Heart right ventricle (tissue), 16 donors: Measurements from ENCODE around the gene TXN2. TPM values are rescaled to one million over a fixed set of nuclear protein-coding genes. Genes with fewer than 3 reads are reported as not detected.
A peak's percentile ranks its signal among the peaks of the same experiment; 100 is the strongest.

Experiments
- ATAC-seq, 8 donors: fragments of 200-7000 bp; cut with Tn5 transposase; one replicate each; pipeline ENCODE4 v1.9.1; 2020; ENCODE audit warnings: mild to moderate bottlenecking in 8 of 8, moderate library complexity in 8 of 8, moderate number of reproducible peaks in 1 of 8
- DNase-seq, 2 donors: peaks; one replicate each; pipeline ENCODE4 v3.0.0-alpha.2; 2020
- H3K27ac ChIP-seq, 10 donors: fragments of 200-600 bp; sonication (generic) in 2 of 10; one replicate each; pipeline versions ENCODE4 v1.5.0 to v1.8.0; 2020 to 2022; ENCODE audit warnings: mild to moderate bottlenecking in 3 of 10
- H3K27me3 ChIP-seq, 7 donors: fragments of 200-600 bp; one replicate each; pipeline ENCODE4 v1.8.0; 2021 to 2022; ENCODE audit warnings: mild to moderate bottlenecking in 2 of 7
- H3K36me3 ChIP-seq, 9 donors: fragments of 200-600 bp; sonication (generic) in 1 of 9; one replicate each; pipeline versions ENCODE4 v1.5.0 to v1.8.0; 2020 to 2022; ENCODE audit warnings: mild to moderate bottlenecking in 2 of 9
- H3K4me1 ChIP-seq, 9 donors: fragments of 200-600 bp; sonication (generic) in 1 of 9; one replicate each; pipeline versions ENCODE4 v1.5.0 to v1.8.0; 2020 to 2022; ENCODE audit warnings: mild to moderate bottlenecking in 4 of 9
- H3K4me3 ChIP-seq, 10 donors: fragments of 200-600 bp; sonication (generic) in 2 of 10; one replicate each; pipeline versions ENCODE4 v1.5.0 to v1.8.0; 2020 to 2022; ENCODE audit warnings: mild to moderate bottlenecking in 7 of 10, moderate library complexity in 2 of 10
- H3K9me3 ChIP-seq, 11 donors: fragments of 200-600 bp in 10 of 11; sonication (generic) in 2 of 11; one replicate each; pipeline versions ENCODE4 v1.5.0 to v1.8.0; 2013 to 2022; ENCODE audit warnings: mild to moderate bottlenecking in 2 of 11, control low read depth in 1 of 11, moderate library complexity in 1 of 11
- CTCF ChIP-seq, 9 donors: fragments of 200-600 bp; sonication (generic) in 2 of 9; IDR thresholded peaks; one replicate each; pipeline versions ENCODE4 v1.5.0 to v1.8.0; 2021 to 2022; ENCODE audit warnings: antibody characterized with exemption in 9 of 9, mild to moderate bottlenecking in 5 of 9, moderate library complexity in 1 of 9
- WGBS, 2 donors: extraction: QIAGEN DNeasy Blood & Tissue Kit; methylation state at CpG; one replicate each; pipeline ENCODE4 v1.1.7; 2013; ENCODE audit warnings: inconsistent platforms in 1 of 2; 5-methylcytosine and 5-hydroxymethylcytosine counted together
- intact Hi-C, 10 donors: fragments of 100-400 bp; cut with DNase I; formaldehyde crosslinking; loops; one replicate each; pipeline versions ENCODE4 v1.11.1 to v1.14.2; 2022
- polyA plus RNA-seq, 2 donors: library from polyadenylated mRNA; stranded (reverse); fragments of 200-250 nt; gene quantifications; one replicate each; pipeline ENCODE4 v1.2.3, GENCODE V29; 2013
- total RNA-seq, 10 donors: library from RNA; stranded (reverse); fragmentation: NEBNext Ultra II Directional in 3 of 10; extraction: Animal tissue kit (Norgen Biotek cat#: 25700) in 3 of 10; gene quantifications; one replicate each; pipeline versions ENCODE4 v1.2.1 to v1.2.4, GENCODE V29; 2021 to 2023
- donor health status: Arrhythmogenic right ventricular cardiomyopathy.
- donor health status: ischemic (EF 13 %, LVEDD 7.1; RV severe dilation, severe dysfunction).
- donor health status: healthy with polysubstance abuse.
- donor health status: DM: no; HTN: yes; CAD: no.
- donor health status: DM: no; HTN: no; CAD: no.
- donor health status: ischemic (EF 25% LVEDD 6.9; RV normal size, moderate dysfunction).
- donor health status: ischemic (EF 25% LVEDD 5.7; RV mildly dilated, moderate dysfunction).
- donor health status: healthy.
- donor health status: DM: yes; HTN: yes; CAD: no.
- donor health status: Ischemic cardiomyopathy.
- donor health status: ischemic (EF 35%, LVEDD 5.7; RV mildly dilated, moderate dysfunction).
- donor health status: nonischemic (EF 11% LVEDD 7.7; RV severe dilation, severe dysfunction).
- donor health status: DM: yes; HTN: yes; CAD: no.
- donor health status: PGD.
- donor health status: ischemic (EF 29% LVEDD 5.4; RV normal size, mild dysfunction).
- donor health status: nonischemic (EF 23%, LVEDD 6.1; RV moderate dilation, normal function).

TXN2 gene
- total and polyA plus RNA-seq, 12 donors, result 103 to 155 (median 122) TPM

GRCh38 chr22:36512333-36512732 lies 30.9 kb upstream of the TXN2 start:
- ATAC-seq (no peak), DNase-seq (no peak)
- intact Hi-C loops, result no loop called here
- no peak overlapping the region for H3K4me3 ChIP-seq
- H3K9me3 ChIP-seq, result no peaks in the 10 kb centered on the region
- H3K36me3 ChIP-seq, result peaks cover 0 to 79% (median 65%) of the 10 kb centered on the region in 9 donors
- WGBS, 2 donors, result 88 to 89% methylated on average over 8 of the region's 8 CpGs
- peaks cover 0 to 22% (median 4%) of the 10 kb centered on the region in 9 donors for H3K4me1 ChIP-seq
- TF ChIP-seq CTCF (IDR thresholded peaks at IDR 0.05), result no peak
- H3K27ac ChIP-seq, result no peak overlapping the region
- H3K27me3 ChIP-seq, result no peaks in the 10 kb centered on the region

- Histone ChIP-seq H3K27ac (peak overlapping the region in 1 of 10 donors; percentile 17), H3K36me3 (peaks cover 0 to 68% (median 54%) of the 10 kb centered on the region in 9 donors), H3K9me3 (no peaks in the 10 kb centered on the region), H3K27me3 (no peaks in the 10 kb centered on the region), H3K4me3 (no peak overlapping the region), H3K4me1 (peaks cover 0 to 32% (median 11%) of the 10 kb centered on the region in 9 donors)
- no peak for ATAC-seq
- intact Hi-C loops, result no loop called here
- 67% methylated on average over 17 of the region's 17 CpGs for WGBS, 2 donors
- no peak for DNase-seq
- peak in 7 of 9 donors; percentile 45 to 68 (median 57) for TF ChIP-seq CTCF (IDR thresholded peaks at IDR 0.05)
Observed at GRCh38 chr22:36510966-36511881, 29.8 kb upstream of the TXN2 start.

GRCh38 chr22:36510384-36510783 lies 28.9 kb upstream of the TXN2 start:
- H3K4me3 ChIP-seq, result no peak overlapping the region
- H3K4me1 ChIP-seq, result peaks cover 0 to 36% (median 15%) of the 10 kb centered on the region in 9 donors
- no peak for TF ChIP-seq CTCF (IDR thresholded peaks at IDR 0.05)
- peak overlapping the region in 1 of 10 donors; percentile 17 for H3K27ac ChIP-seq
- ATAC-seq (no peak), DNase-seq (no peak)
- intact Hi-C loops, result no loop called here
- no peaks in the 10 kb centered on the region for H3K27me3 ChIP-seq
- H3K9me3 ChIP-seq, result no peaks in the 10 kb centered on the region
- 85 to 90% methylated on average over 3 of the region's 3 CpGs for WGBS, 2 donors
- peaks cover 0 to 59% (median 46%) of the 10 kb centered on the region in 9 donors for H3K36me3 ChIP-seq

GRCh38 chr22:36507518-36508010 lies 26.1 kb upstream of the TXN2 start:
- intact Hi-C loops, result no loop called here
- Histone ChIP-seq H3K4me1 (peaks cover 0 to 39% (median 21%) of the 10 kb centered on the region in 9 donors), H3K4me3 (peak overlapping the region in 8 of 10 donors; percentile 51 to 78 (median 64)), H3K27ac (peak overlapping the region in 9 of 10 donors; percentile 56 to 86 (median 77)), H3K36me3 (peaks cover 0 to 39% (median 18%) of the 10 kb centered on the region in 9 donors), H3K9me3 (no peaks in the 10 kb centered on the region), H3K27me3 (no peaks in the 10 kb centered on the region)
- ATAC-seq (no peak), DNase-seq (no peak)
- WGBS, 2 donors, result 89 to 93% methylated on average over 5 to 6 of the region's 6 CpGs
- no peak for TF ChIP-seq CTCF (IDR thresholded peaks at IDR 0.05)
